ENCODE measurements around the gene HCRTR1.

The HCRTR1 gene

DNA sequence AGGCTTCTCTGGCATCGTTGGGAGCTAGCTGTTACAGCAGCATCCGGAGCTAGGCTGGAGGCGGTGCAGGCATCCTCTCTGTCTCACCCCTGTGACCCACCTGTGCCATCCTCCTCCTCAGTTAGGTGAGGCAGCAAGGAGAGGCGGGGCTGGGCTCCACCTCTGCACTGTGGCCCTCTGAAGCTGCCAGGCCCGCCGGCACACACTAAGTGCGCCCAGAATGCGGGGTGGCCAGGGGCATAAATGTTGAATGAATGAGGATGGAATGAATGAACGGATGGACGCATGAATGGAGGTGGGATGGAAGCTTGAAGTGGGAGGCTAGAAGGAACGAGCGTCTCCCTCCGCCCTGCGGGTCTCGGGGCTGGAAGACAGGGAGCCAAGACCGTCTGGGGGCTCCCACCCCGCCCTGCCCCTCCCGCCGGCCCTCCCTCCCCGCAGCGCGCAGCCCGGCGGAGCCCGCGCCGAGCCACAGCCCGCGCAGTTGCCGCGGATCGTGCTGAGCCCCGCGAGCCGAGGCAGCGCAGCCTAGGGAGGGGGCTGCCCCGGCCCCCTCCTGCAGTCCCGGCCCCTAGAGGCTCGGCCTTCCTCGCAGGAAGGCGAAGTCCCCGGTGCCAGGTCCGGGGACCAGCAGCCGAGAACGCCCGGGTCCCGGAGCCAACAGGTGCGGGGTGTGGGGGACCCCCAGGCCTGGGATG lies at the start of gene HCRTR1:
Gene HCRTR1, plus strand, starts transcription at position 472 of the 698 bp plus-strand sequence. CDS start 1,504 bp downstream, outside the sequence.
- no peak for DNase-seq

DNA sequence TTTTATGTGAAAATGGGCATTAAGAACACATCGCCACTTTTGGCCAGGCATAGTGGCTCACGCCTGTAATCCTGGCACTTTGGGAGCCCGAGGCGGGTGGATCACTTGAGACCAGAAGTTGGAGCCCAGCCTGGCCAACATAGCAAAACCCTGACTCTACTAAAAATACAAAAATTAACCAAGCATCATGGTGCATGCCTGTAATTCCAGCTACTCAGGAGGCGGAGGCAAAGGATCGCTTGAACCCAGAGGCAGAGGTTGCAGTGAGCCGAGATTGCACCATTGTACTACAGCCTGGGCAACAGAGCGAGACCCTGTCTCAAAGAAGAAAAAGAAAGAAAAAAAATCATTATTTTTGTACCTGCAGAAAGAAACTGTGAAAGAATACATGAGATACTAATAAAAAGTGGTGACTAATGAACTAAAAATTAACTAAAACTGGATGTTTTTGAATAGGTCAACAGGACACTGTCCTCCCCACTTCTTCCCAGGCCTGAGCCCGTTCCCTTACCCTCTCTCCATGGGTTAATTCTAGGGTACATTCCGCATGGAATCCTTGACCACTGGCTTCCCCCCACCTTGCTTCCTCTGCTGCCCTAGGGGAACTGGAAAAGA lies 49.4 kb upstream of the HCRTR1 start:
- DNase-seq: no peak

DNA sequence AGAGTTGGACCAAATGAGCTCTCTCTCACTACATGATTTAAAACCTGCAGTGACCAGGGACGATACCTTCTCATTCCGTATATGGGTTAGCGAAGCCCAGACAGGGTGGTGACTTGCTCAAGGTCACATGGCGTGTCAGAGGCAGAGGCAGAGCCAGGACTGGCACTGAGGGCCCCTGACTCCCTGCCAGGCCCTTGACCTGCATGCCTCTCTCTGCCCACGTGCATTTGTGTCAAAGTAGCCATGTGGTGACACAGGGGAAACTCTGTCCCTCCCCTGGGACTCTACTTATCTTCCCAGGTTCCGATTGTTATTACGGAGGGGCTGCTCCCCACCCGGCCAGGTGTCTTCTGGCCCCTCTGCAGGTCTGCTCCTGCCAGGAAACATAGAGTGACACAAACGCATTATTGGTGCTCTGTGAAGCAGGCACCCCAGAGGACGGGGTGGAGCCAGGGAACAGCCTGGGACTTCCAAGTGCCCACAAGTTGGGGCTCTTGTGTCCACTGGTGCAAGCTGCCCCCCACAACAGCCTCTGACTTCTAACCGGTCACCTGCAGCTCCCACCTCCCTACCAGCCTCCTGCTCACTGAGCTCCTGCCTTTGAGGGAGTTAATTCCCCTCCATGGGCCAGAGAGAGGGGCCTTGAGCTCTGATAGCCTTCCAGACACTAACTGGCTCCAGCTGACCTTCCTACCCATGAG lies 48.4 kb upstream of the HCRTR1 start:
- DNase-seq: no peak

DNA sequence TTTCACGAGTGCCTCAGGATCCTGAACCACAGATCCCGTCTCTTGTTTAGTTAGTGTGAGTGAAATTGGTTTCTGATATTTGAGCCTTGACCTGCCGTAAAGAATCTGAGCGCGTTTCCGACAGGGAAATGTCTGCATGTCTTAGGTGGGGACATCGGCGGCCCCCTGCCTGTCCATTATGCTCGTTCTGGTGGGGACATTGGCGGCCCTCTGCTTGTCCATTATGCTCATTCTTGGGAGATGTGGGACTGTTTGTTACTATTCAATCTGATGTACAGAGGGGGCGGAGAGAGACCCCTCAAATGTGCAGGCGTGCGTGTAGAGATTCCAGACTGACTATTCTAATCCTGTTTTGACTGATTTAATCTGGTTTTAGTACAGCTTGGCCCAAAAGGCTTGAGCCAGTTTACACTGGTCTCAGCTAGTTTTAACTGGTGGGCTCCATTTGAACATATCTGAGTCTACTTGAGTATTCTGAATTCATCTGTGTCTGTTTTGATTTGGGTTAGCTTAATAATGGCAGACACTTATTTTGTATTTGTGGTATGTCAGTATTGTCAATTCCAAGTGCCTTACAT lies 47.8 kb upstream of the HCRTR1 start:
- DNase-seq: no peak

DNA sequence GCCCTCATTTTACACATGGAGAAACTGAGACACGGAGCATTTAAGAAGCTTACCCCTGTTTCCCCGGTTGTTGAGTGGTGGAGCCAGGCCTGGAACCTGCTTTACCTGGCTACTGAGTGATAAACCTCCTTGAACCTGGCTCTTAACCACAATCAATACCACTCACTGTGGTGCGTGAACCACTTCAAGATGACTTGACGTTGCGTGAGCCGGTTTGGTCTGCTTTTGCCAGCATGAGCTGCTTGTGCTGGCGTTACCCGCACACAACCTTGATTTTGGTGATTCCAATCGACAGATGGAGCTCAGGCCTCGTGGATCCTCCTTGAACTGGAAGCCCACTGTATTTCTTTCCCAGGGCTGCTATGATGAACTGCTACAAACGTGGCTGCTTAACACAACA lies 47.3 kb upstream of the HCRTR1 start:
- no peak for DNase-seq

DNA sequence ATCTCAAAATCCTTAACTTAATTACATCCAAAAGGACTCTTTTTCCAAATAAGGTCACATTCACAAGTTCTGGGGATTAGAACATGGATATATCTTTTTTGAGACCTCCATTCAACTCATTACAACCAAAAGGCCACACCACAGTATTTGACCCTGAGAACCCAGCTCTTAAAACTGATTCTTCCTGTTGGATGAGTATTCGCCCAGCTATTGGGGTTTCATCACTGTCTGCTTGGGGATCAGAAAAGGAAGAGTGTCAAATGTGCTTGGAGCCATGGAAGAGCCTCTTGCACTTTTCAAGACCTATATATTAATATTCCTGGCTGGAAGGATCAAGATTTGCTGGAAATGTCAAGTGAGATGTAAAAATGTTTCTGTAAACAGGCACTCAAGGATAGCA lies 46.6 kb upstream of the HCRTR1 start:
- DNase-seq: no peak

DNA sequence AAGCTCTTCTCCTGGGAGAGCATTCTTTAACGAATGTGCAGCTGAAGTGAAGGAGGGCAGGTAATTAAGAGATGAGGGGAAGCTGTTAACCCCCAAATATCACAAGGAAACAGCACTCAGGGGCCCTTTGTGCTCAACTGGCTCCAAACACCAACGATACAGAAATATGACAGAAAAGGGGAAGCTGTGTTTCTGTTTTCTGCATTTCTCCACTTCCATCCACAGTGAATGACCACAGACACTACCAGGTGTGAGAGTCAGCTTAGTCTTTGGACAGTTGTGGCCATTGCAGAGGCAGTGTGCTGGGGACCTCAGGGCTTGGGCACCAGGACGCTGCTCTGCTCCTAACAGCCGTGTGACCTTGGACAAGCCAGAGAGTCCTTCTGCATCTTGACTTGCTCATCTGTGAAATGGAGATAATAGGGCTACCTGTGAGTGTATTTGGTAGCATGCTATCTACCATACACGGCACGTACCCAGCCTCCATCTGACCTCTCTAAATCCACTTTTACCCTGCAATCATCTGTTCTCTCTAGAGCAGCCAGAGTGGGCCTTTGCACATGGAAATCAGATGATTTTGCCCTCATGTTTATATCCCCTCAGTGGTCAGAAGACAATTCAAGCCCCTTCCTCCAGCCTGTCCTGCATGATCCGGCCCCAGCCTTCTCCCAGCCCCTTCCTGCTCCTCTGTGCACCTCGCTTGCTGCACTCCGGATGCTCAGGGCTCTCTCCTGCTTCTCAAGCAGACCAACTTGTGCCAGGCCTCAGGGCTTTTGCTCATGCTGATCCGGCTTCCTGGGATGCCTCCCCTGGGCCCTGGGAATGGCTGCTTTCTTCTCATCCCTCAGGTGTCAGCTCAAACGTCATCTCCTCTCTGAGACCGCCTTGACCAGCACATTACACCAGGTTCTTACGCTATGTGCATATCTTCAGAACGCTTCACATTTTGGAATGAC lies 45.9 kb upstream of the HCRTR1 start:
- no peak for DNase-seq

DNA sequence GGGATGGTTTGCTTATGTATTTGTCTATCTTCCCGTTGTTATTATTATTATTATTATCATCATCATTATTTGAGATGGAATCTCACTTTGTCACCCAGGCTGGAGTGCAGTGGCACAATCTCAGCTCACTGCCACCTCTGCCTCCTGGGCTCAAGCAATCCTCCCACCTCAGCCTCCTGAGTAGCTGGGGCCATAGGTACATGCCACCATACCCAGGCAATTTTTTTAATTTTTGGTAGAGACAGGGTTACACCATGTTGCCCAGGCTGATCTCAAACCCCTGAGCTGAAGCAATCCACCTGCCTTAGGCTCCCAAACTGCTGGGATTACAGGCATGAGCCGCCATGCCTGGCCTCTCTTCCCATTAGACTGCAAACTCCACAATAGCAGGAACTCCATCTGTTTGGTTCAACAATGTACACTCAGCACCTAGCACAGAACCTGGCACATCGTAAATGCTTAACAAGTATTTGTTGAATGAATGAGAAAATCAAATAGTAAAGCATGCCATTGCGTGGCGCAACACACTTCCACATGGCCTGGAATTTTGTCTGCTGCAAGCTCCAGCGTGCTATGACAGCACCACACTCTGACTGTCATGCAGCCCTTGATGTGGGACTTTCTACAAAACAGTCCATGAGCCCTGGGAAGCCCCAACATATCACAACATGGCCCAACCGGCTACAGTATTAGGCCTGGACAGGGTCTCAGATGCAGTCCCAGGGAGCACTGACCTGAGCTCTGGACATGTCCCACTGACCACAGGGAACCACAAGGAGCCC lies 45.0 kb upstream of the HCRTR1 start:
- DNase-seq: no peak

DNA sequence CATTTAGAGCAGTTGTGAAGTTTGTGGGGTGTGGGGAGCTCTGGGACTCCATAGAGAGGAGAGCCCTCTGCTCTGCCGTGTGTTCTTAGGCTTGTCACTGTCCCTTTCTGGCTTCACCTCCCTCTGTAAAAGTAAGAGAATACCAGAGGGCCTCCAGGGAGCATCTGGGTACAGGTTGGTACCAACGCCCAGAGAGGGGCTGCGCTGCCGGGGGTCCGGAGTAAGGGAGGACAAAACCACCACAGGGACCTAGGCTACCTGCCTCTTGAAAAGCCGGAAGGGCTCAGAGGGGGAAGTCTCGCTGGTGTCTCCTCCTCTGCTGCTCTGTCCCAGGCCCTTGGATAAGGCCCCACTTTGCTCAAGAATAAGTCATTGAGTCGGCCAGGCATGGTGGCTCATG lies 44.2 kb upstream of the HCRTR1 start:
- DNase-seq: no peak

DNA sequence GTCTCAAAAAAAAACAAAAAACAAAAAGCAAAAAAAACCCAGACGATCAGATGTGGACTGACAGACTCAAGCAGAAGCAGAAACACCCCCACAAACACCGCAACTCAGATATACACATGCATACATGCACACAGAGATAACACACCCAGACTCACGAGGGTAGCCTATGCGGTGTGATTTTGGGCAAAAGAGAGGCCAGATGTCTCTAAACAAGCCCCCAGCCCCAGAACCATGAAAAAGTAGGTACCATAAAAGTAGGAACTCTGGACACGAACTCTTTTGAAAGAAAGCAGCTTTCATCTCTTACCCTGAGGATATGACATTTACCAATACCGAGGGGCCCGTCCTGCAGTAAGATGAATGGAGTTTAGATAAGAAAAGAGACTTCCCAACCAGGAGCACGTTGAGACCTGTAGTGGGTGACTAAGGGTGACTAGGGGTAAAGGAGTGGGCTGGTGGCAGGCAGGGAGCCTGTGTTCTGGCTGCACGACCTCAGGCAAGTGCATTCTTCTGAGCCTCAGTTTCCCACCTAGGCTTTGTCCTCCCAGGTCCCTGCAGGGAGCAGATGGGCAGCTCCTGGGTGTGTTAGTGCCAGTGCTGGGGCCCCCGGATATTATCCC lies 42.6 kb upstream of the HCRTR1 start:
- DNase-seq: no peak

DNA sequence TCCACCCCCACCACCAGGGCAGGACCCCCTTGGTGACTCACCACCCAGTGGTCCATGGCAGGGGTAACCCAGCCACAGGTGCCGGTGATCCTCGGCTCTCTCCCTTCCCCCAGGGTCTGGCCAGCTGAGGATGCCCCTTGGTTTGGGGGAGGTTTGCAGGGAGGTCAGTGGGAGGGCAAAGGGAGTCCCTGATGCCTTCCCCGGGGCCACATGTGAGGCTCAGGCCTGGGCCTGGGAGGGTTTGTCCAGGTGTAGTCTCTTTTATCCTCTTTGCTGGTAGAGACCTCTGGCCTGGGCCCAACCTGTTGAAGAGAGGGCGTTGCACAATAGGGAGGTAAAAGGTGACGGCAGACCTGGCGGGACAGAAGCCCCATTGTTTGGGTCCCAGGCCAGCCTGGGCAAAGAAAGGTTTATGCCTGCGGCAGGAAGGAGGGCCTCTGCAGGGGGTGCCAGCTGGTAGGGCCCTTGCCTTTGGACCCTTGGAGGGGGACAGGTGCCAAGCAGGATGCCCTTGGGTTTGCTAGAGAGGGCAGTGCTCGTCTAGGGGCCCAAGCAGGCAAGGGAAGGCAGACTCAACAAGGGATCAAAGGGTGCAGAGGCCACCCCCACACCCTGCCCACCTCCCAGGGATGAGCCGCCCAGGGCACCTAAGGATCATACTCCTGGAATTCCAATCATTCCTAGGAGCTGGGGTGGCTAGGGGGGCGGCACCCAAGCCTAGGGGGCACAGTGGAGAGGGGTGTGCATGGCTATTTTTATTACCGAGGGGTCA lies 41.9 kb upstream of the HCRTR1 start:
- no peak for DNase-seq

DNA sequence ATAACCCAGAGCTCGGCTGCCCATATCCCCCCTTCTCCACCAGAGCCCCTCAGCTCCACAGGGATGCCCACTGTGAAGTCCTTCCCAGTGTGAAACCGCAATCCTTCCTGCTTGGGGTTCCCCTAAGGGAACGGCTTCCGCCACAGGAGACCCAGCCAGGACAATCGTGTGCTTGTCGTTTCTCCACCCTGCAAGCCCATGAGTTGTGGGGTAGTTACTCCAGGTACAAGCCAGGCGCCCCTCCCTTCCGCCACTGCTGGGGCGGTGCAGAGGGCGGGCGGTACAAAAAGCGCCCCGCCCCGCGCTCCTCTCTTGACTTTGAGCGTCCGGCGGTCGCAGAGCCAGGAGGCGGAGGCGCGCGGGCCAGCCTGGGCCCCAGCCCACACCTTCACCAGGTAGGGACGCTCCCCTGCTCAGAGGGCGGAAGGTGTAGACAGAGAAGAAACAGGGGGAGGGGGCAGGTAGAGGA lies 41.3 kb upstream of the HCRTR1 start, which contains the start of gene TINAGL1:
Gene TINAGL1, plus strand, starts transcription at position 315 of the 469 bp plus-strand sequence. CDS start 634 bp downstream, outside the sequence.
- no peak for DNase-seq

DNA sequence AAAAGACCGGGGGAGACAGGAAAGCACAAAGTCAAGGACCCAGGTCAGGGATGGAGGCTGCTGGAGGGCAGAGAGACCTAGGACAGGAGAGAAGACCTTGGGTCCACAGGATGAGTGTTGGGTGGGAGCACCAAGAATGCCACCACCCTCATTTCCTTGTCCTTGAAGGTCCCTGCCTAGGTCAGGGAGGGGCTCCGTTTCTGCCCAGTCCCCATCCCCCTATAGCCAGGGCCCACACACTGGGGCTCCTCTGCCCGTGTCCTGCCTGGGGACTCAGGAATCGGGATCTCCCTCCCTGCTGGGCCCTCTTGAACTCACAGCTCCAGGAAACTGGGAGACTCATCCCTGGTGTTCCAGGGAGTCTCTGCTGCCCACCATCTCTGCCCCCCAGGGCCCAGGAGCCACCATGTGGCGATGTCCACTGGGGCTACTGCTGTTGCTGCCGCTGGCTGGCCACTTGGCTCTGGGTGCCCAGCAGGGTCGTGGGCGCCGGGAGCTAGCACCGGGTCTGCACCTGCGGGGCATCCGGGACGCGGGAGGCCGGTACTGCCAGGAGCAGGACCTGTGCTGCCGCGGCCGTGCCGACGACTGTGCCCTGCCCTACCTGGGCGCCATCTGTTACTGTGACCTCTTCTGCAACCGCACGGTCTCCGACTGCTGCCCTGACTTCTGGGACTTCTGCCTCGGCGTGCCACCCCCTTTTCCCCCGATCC lies 40.6 kb upstream of the HCRTR1 start:
- no peak for DNase-seq

DNA sequence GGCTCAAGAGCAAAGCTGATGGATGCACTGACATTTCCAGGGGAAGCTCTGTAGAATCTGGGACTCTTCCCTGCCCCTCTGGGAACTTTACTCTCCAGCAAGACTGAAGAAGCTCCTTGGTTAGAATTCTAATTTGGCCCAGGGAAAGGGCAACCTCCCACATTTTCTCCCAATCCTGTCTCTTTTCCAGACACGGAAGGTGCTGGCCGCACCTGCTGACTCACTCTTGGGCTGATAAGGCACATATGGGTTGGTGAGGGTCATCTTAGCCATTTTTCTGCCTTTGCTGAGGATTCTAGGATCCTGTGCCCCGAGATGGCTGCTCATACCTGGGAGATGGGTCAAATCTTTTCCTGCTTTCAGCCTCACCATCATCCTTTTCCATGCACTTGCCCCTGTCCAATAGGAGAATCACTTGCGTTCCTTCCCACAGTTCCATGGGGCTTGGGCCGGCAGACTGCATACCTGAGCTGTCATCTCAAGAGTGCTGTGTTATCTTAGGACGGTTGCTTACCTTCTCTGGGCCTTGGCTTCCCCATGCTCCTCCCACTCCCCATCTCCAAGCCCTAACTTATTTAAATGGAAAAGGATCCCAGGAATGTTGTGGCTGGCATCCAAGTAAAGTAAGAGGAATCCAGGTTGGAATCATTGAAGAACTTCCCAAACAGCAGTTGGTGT lies 39.8 kb upstream of the HCRTR1 start:
- no peak for DNase-seq

DNA sequence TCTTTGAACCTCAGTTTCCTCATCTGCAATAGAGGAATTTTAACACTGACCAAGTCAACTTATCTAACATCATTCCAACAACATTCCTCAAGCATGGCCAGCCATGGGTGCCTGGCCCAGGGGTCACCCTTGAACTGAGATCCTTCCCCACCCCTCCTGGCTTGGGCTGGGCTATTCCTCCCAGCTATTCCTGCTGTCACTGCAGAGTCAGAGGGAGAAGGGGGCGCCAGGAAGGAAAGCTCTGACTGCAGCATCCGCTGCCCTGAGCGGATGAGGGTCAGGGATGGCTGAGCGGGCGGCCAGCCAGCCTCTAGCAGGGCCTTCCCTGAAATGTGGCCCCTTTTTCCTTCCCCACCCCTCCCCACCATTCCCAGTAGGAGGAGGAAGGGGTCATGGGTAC lies 38.1 kb upstream of the HCRTR1 start:
- DNase-seq: no peak

DNA sequence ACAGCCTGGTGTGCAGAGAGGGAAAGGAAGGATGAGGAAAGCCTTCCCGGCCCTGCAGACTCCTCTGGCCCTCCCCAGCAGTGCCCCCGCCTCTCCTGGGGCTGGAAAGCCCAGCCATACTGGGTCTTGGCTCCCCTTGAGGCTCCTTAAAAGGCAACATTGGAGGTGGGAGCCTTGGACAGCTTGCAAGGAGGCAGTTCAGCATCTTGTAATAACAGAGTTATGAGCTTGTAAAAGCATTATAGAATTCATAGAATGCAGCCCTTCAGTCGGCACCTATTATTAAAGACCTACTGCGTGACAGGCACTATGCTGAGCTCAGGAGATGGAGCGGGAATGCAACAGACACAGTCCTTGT lies 37.0 kb upstream of the HCRTR1 start:
- no peak for DNase-seq

DNA sequence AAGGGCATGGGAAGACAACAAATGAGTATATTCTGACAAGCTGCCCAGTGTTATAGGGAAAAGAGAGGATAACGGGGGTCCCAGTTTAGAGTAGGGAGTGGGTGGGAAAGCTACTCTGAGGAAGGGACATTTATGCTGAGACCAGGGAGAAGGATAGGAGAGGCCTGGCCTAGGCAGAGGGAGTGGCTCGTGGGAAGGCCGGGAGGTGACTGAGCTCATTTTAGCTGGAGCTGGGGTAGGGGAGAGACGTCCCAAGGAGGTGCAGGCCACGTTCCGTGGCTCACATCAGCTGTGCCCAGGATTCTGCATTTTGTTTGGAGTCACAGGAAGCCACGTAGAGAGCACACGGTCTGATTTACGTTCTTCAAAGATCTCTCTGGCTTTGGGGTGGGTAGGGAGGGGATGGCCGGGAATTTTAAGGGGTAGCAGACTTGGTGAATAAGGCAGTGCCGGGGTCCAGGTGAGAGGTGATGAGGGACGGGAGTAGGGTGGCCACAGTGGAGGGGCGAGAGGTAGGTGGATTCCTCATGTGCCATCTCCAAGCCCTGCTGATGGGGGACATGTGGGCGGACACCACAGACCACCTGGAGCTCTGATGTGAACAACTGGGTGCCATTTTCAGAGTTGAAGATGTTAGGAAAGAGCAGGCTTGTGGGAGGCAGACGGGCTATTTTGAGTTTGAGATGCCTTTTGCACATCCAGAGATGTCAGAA lies 36.4 kb upstream of the HCRTR1 start:
- DNase-seq: no peak
